Urinary bladder (tissue), 4 donors: ENCODE measurements around the gene TANC1. TPM values are rescaled to one million over a fixed set of nuclear protein-coding genes. Genes with fewer than 3 reads are reported as not detected.

Source experiments
- DNase-seq: peaks from one replicate; pipeline ENCODE4 v3.0.0-alpha.2; 2015; ENCODE audit errors: extremely low spot score
- H3K27ac ChIP-seq: one replicate; pipeline ENCODE4 v1.5.1; 2013; ENCODE audit warnings: low read depth, mild to moderate bottlenecking, moderate library complexity
- H3K36me3 ChIP-seq: one replicate; pipeline ENCODE4 v1.6.1; 2013; ENCODE audit warnings: mild to moderate bottlenecking, moderate library complexity; ENCODE audit not compliant: insufficient read depth
- H3K4me1 ChIP-seq: one replicate; pipeline ENCODE4 v1.6.1; 2013; ENCODE audit warnings: mild to moderate bottlenecking, moderate library complexity; ENCODE audit not compliant: insufficient read depth
- H3K4me3 ChIP-seq: one replicate; pipeline ENCODE4 v1.5.1; 2013; ENCODE audit warnings: low read depth, low read length
- WGBS: extraction: QIAGEN DNeasy Blood & Tissue Kit; methylation state at CpG from one replicate; pipeline ENCODE4 v1.1.7; 2013; 5-methylcytosine and 5-hydroxymethylcytosine counted together
- polyA plus RNA-seq: library from polyadenylated mRNA; stranded (reverse); fragments of 200-250 nt; gene quantifications from one replicate; pipeline ENCODE4 v1.2.3, GENCODE V29; 2013
- total RNA-seq: library from RNA; depleted of rRNA; stranded (reverse); fragments of >200 nt; gene quantifications from one replicate; pipeline ENCODE4 v1.2.3, GENCODE V29; 2014
- donor health status: healthy with polysubstance abuse.
- donor health status: healthy.

The TANC1 gene
- total and polyA plus RNA-seq, 2 donors, result 18.4 to 47.5 TPM

DNA sequence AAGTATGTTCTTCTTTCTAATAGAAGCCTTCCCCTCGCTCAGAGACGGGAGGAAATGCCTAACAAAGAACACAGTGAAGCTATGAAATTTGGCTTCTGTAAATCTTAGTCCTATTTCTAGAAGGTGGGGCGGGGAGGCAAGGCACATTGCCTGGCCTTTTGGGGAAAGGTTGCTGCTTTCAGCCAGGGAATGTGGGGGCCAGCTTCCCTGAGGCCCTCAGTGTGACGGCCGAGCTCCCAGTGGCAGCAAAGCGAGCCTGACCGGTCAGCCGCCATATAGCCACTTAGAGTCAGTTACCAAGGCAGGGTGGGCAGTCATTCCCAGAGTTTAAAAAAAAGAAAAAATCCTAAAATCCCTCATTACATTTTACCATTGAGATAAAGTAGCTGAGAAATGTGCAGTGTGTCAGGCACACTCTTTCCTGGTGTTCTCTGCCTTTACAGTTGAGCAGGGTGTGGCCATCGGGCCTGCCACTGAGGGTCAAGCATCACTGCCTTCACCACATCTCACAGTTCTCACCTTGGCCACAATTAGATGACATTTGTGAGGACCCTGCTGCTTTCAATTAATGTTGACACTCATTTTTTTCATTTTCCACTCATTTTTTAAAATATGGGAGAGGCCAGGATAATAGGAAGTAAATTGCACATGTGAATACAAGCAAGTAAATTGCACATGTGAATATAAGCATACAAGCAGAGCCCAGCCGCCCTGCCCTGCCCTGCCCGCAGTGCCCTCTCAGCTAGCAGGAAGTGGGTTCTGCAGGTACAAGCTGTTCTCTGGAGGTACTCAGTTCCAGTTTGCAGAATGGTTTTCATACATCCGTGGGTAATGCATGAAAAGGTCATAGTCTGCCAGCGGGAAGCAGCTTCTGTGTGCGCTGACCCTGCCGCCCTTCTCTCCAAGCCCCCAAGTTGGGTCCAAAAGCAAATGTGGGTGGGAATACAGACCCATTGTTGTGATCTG, 241.2 kb downstream of the TANC1 start:
- Histone ChIP-seq H3K27ac (no peak overlapping the region), H3K4me1 (no peaks in the 10 kb centered on the region), H3K36me3 (no peaks in the 10 kb centered on the region), H3K4me3 (no peak overlapping the region)
- DNase-seq, result no peak
- 79% methylated on average over 15 of the region's 15 CpGs for WGBS

DNA sequence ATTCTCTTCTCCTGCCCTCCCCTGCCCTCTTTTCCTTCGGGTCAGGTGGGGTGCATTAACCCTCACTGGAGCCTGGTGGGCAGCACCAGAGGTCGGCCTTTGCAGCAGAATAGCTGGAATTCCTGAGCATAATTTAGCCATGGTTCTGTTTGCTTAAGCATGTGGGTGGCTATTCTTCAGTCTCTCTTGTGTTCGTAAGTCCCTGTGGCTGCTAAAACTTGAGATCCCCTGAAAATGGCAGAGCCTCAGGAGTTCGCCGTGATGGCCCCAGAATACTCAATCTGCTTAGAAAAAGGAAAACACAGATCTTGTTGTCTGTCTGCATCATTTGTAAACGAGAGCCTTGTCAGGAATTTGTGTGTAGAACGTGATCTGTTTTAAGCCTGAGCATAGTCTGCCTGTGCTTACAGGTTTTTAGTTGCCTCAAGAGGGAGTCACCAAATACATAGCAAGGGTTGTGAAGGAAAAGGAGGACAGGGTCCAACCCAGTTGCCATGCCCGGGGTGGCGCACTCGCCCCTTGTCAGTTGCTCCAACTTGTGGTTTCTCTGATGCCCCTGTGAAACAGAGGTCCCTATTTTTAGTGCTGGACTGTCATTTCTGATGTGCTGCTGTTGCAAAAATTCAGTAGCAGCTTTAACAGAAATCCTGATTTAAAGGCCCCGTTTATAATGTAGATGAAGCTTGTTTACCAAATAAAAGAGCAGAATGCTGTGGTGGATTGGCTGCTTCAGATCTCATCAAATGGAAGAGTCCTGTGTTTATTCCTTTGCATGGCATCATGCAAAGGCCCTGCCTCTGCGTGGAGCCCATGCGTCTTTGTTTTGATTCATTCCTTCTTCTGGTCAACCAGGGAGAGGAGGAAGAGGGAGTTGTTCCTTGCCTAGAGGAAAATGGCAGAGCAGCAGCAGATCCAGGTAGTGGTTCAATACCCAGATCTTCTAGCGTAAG, 243.3 kb downstream of the TANC1 start:
- DNase-seq, result no peak
- WGBS, result 81% methylated on average over 14 of the region's 14 CpGs
- no peak overlapping the region for H3K27ac ChIP-seq

DNA sequence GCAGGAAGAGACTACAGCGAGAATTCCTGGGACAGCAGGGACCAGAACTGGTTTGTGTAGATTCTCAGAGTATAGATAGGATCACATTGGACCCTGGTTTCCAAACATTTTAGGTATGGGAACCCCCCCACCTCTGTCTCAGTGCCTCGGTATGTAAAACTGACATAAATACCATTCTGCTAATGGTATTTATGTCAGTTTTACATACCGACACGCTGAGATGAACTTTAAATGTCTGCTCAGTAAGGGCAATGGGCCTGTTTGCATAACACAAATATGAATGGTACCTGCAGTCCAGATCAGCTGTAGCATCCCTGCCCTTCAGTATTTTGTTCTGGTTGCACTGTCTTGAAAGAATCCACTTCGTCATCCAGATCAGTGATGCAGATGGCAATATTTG, 244.9 kb downstream of the TANC1 start:
- Histone ChIP-seq H3K36me3 (no peaks in the 10 kb centered on the region), H3K27ac (no peak overlapping the region), H3K4me3 (no peak overlapping the region), H3K4me1 (no peaks in the 10 kb centered on the region)
- no peak for DNase-seq
- WGBS, result 91% methylated on average over 5 of the region's 5 CpGs

More for the DNA sequence above, 243.3 kb downstream of the TANC1 start:
- Histone ChIP-seq H3K36me3 (no peaks in the 10 kb centered on the region), H3K4me1 (no peaks in the 10 kb centered on the region), H3K4me3 (no peak overlapping the region)

DNA sequence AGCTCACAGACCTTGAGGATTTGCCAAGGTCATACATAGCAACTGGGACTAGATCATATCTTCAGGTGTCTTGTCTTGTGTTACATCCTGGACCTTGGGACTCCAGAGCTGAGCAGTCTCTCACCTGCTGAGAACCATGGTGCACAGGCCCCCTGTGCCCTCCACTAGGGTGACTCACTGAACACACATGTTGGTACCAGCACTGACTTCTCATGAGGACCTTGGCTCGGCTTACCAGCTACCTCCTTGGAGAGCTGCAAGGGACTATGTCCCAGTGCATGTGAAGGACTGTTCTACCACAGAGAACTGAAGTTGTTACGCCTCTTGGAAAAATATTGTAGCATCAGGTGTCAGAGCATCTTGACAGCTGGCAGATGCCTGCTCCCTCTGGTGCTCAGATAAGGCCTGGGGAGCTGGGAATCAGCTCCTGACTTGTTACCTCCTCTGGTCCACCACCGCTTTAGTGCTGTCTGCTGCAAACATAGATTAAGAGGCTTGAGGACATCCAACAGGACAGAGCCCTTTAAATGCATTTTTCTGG, 246.0 kb downstream of the TANC1 start:
- WGBS, result 95% methylated on average over 3 of the region's 3 CpGs

DNA sequence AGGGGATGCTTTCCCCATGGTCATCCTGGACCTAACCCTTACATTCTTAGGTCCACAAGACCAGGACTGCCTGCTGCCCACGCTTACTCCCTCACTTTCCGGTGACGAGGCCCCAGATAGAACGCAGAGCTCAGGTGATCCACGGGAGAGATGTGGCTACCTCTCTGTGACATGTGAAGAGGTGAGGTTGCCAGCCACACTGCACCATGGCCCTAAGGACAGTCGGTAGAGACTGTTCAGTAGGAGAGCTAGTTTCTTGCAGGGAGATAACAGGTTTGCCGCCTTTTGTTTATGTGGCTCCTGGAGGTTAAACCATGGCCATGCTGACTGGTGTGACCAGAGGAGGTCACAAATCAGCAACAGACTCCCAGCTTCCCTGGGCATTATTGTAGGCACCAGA, 246.7 kb downstream of the TANC1 start:
- no peak for DNase-seq
- 96% methylated on average over 7 of the region's 7 CpGs for WGBS
- Histone ChIP-seq H3K4me3 (no peak overlapping the region), H3K4me1 (no peaks in the 10 kb centered on the region), H3K36me3 (no peaks in the 10 kb centered on the region), H3K27ac (no peak overlapping the region)

More for the DNA sequence above, 246.0 kb downstream of the TANC1 start:
- Histone ChIP-seq H3K4me1 (no peaks in the 10 kb centered on the region), H3K4me3 (no peak overlapping the region), H3K36me3 (no peaks in the 10 kb centered on the region), H3K27ac (no peak overlapping the region)
- DNase-seq, result no peak

DNA sequence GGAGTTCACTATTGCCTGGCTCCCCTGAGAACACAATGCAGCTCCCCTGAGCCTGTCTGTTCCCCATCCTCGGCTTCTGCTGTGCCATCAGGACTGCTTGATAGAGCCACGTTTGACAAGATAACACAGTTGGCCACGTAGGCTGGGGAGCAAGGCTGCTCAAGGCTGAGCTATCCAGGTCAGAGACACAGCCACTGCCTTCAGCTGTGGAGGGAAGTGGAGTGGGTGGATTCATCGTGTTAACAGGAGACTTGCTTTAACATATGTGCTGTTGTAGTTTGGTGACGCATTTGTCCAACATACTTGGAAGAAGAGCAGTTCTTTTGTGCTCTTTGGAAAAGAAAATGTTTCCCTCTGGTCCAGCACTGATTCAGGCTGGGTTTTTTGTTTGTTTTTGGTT, 249.2 kb downstream of the TANC1 start:
- Histone ChIP-seq H3K27ac (no peak overlapping the region), H3K4me3 (no peak overlapping the region), H3K4me1 (no peaks in the 10 kb centered on the region), H3K36me3 (no peaks in the 10 kb centered on the region)
- DNase-seq, result no peak
- WGBS, result 78% methylated on average over 5 of the region's 5 CpGs

DNA sequence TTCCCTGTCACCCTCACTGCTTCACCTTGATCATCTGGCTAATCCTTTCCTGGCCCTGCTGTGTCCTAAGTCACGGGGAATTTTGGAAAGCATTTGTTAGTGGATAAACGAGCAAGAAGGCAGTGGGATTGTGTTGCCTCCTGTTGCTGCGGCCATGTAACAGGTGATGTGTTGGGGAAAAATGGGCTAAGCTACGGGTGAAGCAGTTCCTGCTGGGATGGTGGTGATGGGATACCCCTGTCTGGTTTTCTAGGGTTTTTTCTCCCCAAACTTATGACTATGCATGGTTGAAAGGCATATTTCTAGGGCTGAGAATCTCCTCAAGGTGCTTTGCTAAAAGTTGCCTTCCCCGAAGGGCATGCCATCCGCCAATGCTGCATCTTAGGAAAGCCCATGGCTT, 249.9 kb downstream of the TANC1 start:
- H3K27ac ChIP-seq, result no peak overlapping the region
- no peak for DNase-seq
- WGBS, result 94% methylated on average over 6 of the region's 6 CpGs
- no peaks in the 10 kb centered on the region for H3K36me3 ChIP-seq
- no peaks in the 10 kb centered on the region for H3K4me1 ChIP-seq
- H3K4me3 ChIP-seq, result no peak overlapping the region

DNA sequence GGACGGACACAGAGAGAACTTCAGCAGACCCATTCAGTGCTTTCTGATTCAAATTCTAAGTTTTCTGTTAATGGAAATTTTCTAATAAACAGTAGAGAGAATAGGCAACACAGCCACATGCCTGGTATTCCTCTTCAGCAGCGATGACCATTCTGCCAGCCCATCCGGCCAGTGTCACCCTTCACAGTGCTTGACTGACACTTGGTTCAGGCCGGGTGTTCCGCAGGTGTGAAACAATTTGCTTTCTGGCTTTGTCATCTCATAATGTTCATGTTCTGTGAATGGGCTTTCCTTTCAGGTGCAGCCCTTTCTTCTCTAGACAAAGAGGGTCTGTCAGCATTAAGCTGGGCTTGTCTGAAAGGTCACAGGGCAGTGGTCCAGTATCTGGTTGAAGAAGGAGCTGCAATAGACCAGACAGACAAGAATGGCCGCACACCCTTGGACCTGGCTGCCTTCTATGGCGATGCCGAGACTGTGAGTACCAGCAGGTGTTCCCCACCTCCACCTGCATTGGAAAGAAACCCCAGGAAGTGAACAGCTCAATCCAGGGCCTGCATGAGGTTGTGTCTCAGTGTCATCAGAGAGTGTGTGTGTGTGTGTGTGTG, 251.1 kb downstream of the TANC1 start:
- peaks cover 2% of the 10 kb centered on the region for H3K36me3 ChIP-seq
- no peak overlapping the region for H3K27ac ChIP-seq
- DNase-seq, result no peak
- WGBS, result 96% methylated on average over 8 of the region's 8 CpGs
- H3K4me1 ChIP-seq, result no peaks in the 10 kb centered on the region
- H3K4me3 ChIP-seq, result no peak overlapping the region

DNA sequence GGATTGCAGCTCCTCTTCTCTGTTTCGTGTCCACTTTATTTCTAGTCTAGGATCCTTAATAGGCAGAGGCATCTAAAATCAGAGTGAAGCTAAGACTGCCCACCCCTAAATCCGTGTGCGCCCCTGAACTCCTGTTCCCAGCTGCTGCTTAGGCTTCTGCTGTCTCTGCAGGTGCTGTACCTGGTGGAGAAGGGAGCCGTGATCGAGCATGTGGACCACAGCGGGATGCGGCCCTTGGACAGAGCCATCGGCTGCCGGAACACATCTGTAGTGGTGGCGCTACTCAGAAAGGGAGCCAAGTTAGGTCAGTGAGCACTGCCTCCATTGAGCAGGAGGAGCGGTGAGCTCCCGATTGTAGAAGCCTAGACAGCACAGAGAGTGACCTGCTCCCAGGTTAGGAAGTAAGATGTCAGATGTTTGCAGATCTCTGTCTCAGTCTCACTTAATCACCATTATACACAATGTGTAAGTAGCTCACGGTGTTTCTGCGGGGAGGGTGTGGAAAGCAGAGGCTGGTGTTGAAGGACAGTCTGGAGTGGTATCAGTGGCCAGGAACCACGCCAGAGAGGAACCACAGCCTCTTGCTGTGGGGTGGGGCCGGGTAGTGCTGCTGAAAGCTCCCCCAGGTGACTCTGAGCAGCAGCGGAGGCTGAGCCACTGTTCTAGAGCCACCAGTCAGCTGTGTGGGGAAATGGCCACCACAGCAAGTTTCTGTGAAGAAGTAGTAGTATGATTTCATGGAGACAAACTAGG, 255.8 kb downstream of the TANC1 start:
- DNase-seq, result no peak
- Histone ChIP-seq H3K4me3 (no peak overlapping the region), H3K27ac (no peak overlapping the region), H3K4me1 (no peaks in the 10 kb centered on the region), H3K36me3 (peaks cover 2% of the 10 kb centered on the region)
- 94% methylated on average over 17 of the region's 17 CpGs for WGBS

DNA sequence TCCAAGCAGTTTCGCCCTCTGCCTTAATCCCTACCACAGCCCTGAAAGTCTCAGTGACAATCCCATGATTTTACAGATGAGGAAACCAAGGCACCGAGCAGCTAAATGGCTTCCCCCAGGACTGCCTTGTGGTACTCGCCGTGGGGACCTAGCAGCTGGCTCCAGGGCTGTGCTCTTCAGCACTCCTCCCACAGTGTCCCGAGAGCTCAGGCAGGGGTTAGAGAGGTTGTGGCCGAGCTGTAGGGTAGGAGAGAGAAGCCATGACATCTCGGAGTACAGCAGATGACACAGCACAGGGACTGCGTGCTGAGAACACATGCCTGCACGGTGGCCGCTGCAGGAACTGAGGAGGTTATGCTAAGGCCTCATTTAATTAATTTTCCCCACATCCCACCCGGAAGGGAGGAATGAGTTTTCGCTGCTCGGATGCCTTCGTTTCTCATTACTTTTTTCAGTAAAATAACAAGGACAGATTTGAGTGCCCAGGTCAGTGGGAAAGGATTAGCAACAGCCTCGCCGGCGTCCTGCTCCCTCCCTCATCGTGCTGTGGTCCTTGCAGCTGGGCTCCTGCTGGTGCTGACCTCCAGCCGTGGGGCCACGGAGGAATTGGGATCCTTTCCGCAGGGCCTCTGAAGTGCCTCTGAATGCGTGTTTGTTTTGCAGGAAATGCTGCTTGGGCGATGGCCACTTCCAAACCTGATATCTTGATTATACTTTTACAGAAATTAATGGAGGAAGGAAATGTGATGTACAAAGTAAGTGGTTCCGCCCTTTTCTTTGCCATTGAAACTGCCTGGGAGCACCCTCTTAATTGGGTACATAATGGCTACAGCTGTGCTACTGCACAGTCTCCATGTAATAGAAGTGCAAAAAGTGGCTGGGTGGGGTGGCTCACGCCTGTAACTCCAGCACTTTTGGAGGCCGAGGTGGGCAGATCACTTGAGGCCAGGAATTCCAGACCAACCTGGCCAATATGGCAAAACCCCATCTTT, 256.9 kb downstream of the TANC1 start:
- WGBS, result 90% methylated on average over 26 of the region's 26 CpGs
- Histone ChIP-seq H3K4me3 (no peak overlapping the region), H3K4me1 (no peaks in the 10 kb centered on the region), H3K27ac (no peak overlapping the region), H3K36me3 (peaks cover 6% of the 10 kb centered on the region)
- no peak for DNase-seq

DNA sequence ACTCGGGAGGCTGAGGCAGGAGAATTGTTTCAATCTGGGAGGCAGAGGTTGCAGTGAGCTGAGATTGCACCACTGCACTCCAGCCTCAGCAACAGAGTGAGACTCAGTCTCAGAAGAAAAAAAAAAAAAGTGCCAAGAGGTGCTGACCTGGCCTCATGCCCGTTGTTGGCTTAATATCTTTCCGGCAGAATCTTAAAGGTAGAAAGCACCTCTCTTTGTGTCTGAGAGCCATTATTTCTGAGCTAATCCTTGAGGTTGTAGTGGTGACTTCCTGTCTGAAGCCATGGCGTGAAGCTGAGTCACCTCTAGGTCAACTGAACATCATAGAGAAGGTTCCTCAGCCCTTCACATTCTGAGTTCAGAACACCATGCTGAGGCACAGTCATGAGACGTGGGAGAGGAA, 257.6 kb downstream of the TANC1 start:
- Histone ChIP-seq H3K4me3 (no peak overlapping the region), H3K27ac (no peak overlapping the region), H3K36me3 (peaks cover 6% of the 10 kb centered on the region), H3K4me1 (no peaks in the 10 kb centered on the region)
- DNase-seq, result no peak
- WGBS, result 81% methylated on average over 5 of the region's 5 CpGs
